OCI-LY7 (cell line): ENCODE data around the gene RIIAD1.

Experiments
- EZH2phosphoT487 ChIP-seq: fragments of 200-600 bp; sonication (generic); IDR thresholded peaks from 2 replicates; pipeline ENCODE4 v1.6.1; 2018; ENCODE audit warnings: low read depth, borderline replicate concordance, mild to moderate bottlenecking, mixed run types, antibody characterized with exemption, low read length, moderate library complexity, mixed read lengths
- TF ChIP-seq, protein P1 (sequence below): fragments of 200-600 bp; sonication (generic); conservative IDR thresholded peaks from 2 replicates; pipeline ENCODE4 v1.5.1; 2014; ENCODE audit warnings: mild to moderate bottlenecking, antibody characterized with exemption, low read length, moderate library complexity, mixed read lengths

GRCh38 chr1:151705753-151706463 is 15.4 kb upstream of the RIIAD1 start:
- TF ChIP-seq, protein P1, sequence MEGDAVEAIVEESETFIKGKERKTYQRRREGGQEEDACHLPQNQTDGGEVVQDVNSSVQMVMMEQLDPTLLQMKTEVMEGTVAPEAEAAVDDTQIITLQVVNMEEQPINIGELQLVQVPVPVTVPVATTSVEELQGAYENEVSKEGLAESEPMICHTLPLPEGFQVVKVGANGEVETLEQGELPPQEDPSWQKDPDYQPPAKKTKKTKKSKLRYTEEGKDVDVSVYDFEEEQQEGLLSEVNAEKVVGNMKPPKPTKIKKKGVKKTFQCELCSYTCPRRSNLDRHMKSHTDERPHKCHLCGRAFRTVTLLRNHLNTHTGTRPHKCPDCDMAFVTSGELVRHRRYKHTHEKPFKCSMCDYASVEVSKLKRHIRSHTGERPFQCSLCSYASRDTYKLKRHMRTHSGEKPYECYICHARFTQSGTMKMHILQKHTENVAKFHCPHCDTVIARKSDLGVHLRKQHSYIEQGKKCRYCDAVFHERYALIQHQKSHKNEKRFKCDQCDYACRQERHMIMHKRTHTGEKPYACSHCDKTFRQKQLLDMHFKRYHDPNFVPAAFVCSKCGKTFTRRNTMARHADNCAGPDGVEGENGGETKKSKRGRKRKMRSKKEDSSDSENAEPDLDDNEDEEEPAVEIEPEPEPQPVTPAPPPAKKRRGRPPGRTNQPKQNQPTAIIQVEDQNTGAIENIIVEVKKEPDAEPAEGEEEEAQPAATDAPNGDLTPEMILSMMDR, result 0 out of 2 replicates have a peak, but pooled peaks have one; percentile 17
- TF ChIP-seq EZH2phosphoT487, result no peak
